Breast epithelium (tissue), 3 donors: ENCODE measurements around the gene LGALS9B.
"Not testable (repeated sequence)": the region's sequence is repeated elsewhere in the genome, so short reads cannot be mapped to it uniquely, and the experiment has no call there.

Experiments used
- CTCF ChIP-seq, 3 donors: fragments of 450-650 bp; IDR thresholded peaks; one replicate each; pipeline ENCODE4 v1.5.1; 2016 to 2017; ENCODE audit warnings: antibody characterized with exemption in 3 of 3, mild to moderate bottlenecking in 3 of 3, moderate library complexity in 3 of 3
- POLR2A ChIP-seq: fragments of 450-650 bp; IDR thresholded peaks from one replicate; pipeline ENCODE4 v1.6.1; 2016; ENCODE audit warnings: antibody characterized with exemption, mild to moderate bottlenecking, moderate library complexity
- POLR2AphosphoS5 ChIP-seq, 3 donors: sonication (generic); formaldehyde crosslinking; IDR thresholded peaks; one replicate each; pipeline ENCODE4 v1.6.1; 2017; ENCODE audit warnings: antibody characterized with exemption in 3 of 3

GRCh38 chr17:20457848-20458381 lies 9.4 kb downstream of the LGALS9B start:
- TF ChIP-seq CTCF (IDR thresholded peaks at IDR 0.05); POLR2AphosphoS5 (IDR thresholded peaks at IDR 0.05); POLR2A: not testable (repeated sequence)
